ENCODE measurements around the gene GLRA2.

The GLRA2 gene

DNA sequence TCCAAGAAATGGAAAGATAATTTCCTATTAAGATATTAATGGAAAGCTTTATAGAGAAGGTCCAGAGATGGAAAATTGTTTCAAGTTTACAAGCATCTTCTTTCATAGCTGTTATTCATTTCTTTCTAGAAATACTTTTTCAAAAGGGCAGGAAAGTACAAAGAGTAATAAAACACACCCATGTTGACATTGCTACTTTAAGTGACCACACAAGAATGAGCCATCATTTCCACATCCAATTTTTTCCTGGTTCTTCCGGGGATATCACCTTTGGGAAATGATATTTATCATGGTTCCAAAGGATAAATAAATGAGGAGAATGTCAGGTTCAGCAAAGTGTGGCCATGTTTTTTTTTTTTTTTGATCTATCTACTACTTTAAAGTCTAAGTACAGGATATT is 4.5 kb downstream of the GLRA2 start:
- no peak overlapping the region for H3K4me3 ChIP-seq (replicated peaks; ENCODE audit: insufficient read depth, low read length)
- no peak for DNase-seq (ENCODE audit: low read depth in 1 of 2, low spot score in 1 of 2)
- TF ChIP-seq GABPA (IDR thresholded peaks at IDR 0.05; ENCODE audit: low read depth) (no peak), POLR2AphosphoS5 (IDR thresholded peaks at IDR 0.05; ENCODE audit: low read depth) (no peak), SPI1 (IDR thresholded peaks at IDR 0.05; ENCODE audit: borderline replicate concordance, low read depth) (no peak)
- TF ChIP-seq, protein P1, sequence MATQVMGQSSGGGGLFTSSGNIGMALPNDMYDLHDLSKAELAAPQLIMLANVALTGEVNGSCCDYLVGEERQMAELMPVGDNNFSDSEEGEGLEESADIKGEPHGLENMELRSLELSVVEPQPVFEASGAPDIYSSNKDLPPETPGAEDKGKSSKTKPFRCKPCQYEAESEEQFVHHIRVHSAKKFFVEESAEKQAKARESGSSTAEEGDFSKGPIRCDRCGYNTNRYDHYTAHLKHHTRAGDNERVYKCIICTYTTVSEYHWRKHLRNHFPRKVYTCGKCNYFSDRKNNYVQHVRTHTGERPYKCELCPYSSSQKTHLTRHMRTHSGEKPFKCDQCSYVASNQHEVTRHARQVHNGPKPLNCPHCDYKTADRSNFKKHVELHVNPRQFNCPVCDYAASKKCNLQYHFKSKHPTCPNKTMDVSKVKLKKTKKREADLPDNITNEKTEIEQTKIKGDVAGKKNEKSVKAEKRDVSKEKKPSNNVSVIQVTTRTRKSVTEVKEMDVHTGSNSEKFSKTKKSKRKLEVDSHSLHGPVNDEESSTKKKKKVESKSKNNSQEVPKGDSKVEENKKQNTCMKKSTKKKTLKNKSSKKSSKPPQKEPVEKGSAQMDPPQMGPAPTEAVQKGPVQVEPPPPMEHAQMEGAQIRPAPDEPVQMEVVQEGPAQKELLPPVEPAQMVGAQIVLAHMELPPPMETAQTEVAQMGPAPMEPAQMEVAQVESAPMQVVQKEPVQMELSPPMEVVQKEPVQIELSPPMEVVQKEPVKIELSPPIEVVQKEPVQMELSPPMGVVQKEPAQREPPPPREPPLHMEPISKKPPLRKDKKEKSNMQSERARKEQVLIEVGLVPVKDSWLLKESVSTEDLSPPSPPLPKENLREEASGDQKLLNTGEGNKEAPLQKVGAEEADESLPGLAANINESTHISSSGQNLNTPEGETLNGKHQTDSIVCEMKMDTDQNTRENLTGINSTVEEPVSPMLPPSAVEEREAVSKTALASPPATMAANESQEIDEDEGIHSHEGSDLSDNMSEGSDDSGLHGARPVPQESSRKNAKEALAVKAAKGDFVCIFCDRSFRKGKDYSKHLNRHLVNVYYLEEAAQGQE (IDR thresholded peaks at IDR 0.05; ENCODE audit: insufficient replicate concordance, low read depth): no peak
- TF ChIP-seq, protein P2, sequence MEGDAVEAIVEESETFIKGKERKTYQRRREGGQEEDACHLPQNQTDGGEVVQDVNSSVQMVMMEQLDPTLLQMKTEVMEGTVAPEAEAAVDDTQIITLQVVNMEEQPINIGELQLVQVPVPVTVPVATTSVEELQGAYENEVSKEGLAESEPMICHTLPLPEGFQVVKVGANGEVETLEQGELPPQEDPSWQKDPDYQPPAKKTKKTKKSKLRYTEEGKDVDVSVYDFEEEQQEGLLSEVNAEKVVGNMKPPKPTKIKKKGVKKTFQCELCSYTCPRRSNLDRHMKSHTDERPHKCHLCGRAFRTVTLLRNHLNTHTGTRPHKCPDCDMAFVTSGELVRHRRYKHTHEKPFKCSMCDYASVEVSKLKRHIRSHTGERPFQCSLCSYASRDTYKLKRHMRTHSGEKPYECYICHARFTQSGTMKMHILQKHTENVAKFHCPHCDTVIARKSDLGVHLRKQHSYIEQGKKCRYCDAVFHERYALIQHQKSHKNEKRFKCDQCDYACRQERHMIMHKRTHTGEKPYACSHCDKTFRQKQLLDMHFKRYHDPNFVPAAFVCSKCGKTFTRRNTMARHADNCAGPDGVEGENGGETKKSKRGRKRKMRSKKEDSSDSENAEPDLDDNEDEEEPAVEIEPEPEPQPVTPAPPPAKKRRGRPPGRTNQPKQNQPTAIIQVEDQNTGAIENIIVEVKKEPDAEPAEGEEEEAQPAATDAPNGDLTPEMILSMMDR (IDR thresholded peaks at IDR 0.05; ENCODE audit: insufficient read depth, low read length): no peak
- H3K27me3 ChIP-seq (ENCODE audit: insufficient read depth, poor library complexity, severe bottlenecking): no peaks in the 10 kb centered on the region
- H3K27ac ChIP-seq (replicated peaks): no peak overlapping the region

DNA sequence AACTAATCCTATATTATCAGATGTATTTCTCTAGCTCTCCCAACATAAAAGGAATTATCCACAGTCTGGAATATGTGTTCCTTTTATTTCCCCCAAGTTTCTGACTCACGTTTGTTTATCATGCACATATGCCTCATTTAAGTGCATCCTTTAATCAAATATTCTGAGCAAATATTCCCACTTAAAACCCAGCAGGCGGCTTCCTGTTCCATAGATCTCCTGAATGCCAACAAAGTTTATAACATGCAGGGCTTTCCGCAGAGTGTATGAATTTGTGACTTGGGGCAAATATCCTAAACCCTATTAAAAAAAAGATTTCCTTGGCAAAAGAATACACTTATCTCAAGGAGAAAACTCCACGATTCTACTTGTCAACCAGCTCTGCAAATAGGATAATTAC is 16.9 kb downstream of the GLRA2 start:
- Histone ChIP-seq H3K27ac (replicated peaks) (no peak overlapping the region), H3K27me3 (ENCODE audit: insufficient read depth, poor library complexity, severe bottlenecking) (no peaks in the 10 kb centered on the region), H3K4me3 (replicated peaks; ENCODE audit: insufficient read depth, low read length) (no peak overlapping the region)
- TF ChIP-seq, protein P2 (IDR thresholded peaks at IDR 0.05; ENCODE audit: insufficient read depth, low read length): no peak
- TF ChIP-seq, protein P1 (IDR thresholded peaks at IDR 0.05; ENCODE audit: insufficient replicate concordance, low read depth): no peak
- no peak for DNase-seq (ENCODE audit: low read depth in 1 of 2, low spot score in 1 of 2)

DNA sequence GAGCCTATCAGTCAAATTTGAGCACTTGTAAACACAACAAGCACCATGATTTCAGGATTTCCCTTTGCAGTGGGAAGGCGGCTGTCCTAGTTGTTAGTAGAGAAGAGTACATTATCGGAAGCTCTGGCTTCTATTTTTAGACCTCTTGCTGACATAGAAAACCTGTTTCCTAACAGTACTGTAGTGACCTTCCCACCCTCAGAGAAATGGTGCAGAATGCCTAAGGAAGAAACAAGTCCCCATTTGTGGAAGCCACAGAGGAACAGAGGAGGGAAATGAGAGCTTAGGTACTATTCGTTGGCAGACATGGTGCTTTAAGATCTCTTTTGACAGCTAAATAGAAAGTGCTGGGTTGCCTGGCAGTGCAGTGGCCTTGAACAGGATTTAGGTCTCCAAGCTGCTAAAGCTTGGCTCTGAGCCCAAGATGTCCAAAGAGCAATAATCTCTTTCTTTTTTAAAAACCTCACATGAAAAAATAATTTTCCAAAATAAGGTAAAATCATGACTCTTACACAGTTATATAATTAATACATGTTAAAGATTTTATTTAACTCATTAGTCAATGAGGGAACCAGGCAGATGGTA is 24.9 kb downstream of the GLRA2 start:
- no peak overlapping the region for H3K4me3 ChIP-seq (replicated peaks; ENCODE audit: insufficient read depth, low read length)
- DNase-seq (ENCODE audit: low read depth in 1 of 2, low spot score in 1 of 2): no peak
- no peaks in the 10 kb centered on the region for H3K27me3 ChIP-seq (ENCODE audit: insufficient read depth, poor library complexity, severe bottlenecking)
- TF ChIP-seq, protein P2 (IDR thresholded peaks at IDR 0.05; ENCODE audit: insufficient read depth, low read length): no peak
- no peak overlapping the region for H3K27ac ChIP-seq (replicated peaks)

DNA sequence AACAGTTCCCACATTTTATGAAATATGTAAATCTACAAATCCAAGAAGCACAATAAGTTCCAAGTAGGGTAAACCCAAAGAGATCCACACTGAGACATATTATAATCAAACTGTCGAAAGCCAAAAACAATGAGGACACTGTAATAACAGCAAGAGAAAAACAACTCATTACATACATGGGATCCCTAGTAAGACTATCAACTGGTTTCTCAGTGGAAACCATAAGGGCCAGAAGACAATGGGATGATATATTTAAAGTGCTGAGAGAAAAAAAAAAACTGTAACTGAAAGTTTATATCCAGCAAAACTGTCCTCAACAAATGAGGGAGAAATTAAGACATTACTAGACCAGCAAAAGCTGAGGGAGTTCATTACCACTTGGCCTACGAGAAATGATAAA is 34.7 kb downstream of the GLRA2 start:
- no peaks in the 10 kb centered on the region for H3K27me3 ChIP-seq (ENCODE audit: insufficient read depth, poor library complexity, severe bottlenecking)
- DNase-seq (ENCODE audit: low read depth in 1 of 2, low spot score in 1 of 2): no peak
- no peak for TF ChIP-seq SPI1 (IDR thresholded peaks at IDR 0.05; ENCODE audit: borderline replicate concordance, low read depth)
- no peak for TF ChIP-seq POLR2AphosphoS5 (IDR thresholded peaks at IDR 0.05; ENCODE audit: low read depth)
- TF ChIP-seq, protein P1 (IDR thresholded peaks at IDR 0.05; ENCODE audit: insufficient replicate concordance, low read depth): no peak
- TF ChIP-seq GABPA (IDR thresholded peaks at IDR 0.05; ENCODE audit: low read depth): no peak
- no peak overlapping the region for H3K27ac ChIP-seq (replicated peaks)
- H3K4me3 ChIP-seq (replicated peaks; ENCODE audit: insufficient read depth, low read length): no peak overlapping the region

Measured in HL-60 (cell line).